H1 (cell line): ENCODE data around the gene C6orf136. TPM values are rescaled to one million over a fixed set of nuclear protein-coding genes. Genes with fewer than 3 reads are reported as not detected.

Source experiments
- CTCF ChIA-PET: fragments of 300-600 bp; sonication (Branson Sonifier 250); formaldehyde crosslinking; loops from one replicate; lab custom pipeline; 2021; ENCODE audit not compliant: partially characterized antibody; lab: Charles Lee
- POLR2A ChIA-PET: fragments of 300-600 bp; sonication (Branson Sonifier 250); formaldehyde crosslinking; loops from one replicate; lab custom pipeline; 2021; ENCODE audit warnings: inconsistent platforms; ENCODE audit not compliant: partially characterized antibody; lab: Charles Lee
- DNase-seq, 2 experiments: peaks; one replicate each; pipeline versions ENCODE4 v3.0.0 to v3.0.0-alpha.2; 2010 to 2022; ENCODE audit warnings: low spot score in 2 of 2, low read depth in 1 of 2, mixed read lengths in 1 of 2
- FAIRE-seq: peaks from 2 replicates; lab custom pipeline; 2011; peaks lifted over from hg19 to GRCh38; lab: Jason Lieb, UNC
- H2AFZ ChIP-seq: 2 replicates; pipeline ENCODE4 v1.8.1; 2012; ENCODE audit warnings: low read length, inconsistent platforms
- H2AK5ac ChIP-seq: 2 replicates; pipeline ENCODE4 v1.6.1; 2013; ENCODE audit warnings: low read depth, low read length
- H2BK120ac ChIP-seq: replicated peaks from 2 replicates; pipeline ENCODE3; 2013; ENCODE audit warnings: low read depth, low read length, inconsistent platforms
- H2BK12ac ChIP-seq: 2 replicates; pipeline ENCODE4 v1.6.1; 2013; ENCODE audit warnings: low read depth, low read length
- H2BK15ac ChIP-seq: 2 replicates; pipeline ENCODE4 v1.6.1; 2013; ENCODE audit warnings: low read length
- H2BK20ac ChIP-seq: 2 replicates; pipeline ENCODE4 v1.6.1; 2013; ENCODE audit warnings: low read length
- H2BK5ac ChIP-seq: 2 replicates; pipeline ENCODE4 v1.6.1; 2013; ENCODE audit warnings: low read depth, low read length
- H3K14ac ChIP-seq: 2 replicates; pipeline ENCODE4 v1.6.1; 2013; ENCODE audit warnings: inconsistent platforms; ENCODE audit not compliant: insufficient read length
- H3K18ac ChIP-seq: 2 replicates; pipeline ENCODE4 v1.6.1; 2013; ENCODE audit warnings: low read length; ENCODE audit errors: extremely low read depth
- H3K23ac ChIP-seq: 2 replicates; pipeline ENCODE4 v1.6.1; 2013; ENCODE audit warnings: inconsistent platforms; ENCODE audit not compliant: insufficient read length
- H3K23me2 ChIP-seq: 2 replicates; pipeline ENCODE4 v1.6.1; 2013; ENCODE audit warnings: low read depth, low read length
- H3K27ac ChIP-seq: 2 replicates; pipeline ENCODE4 v1.6.1; 2011; ENCODE audit warnings: low read depth, low read length, inconsistent platforms
- H3K27me3 ChIP-seq, 4 experiments: replicated peaks in 1 of 4; 1 replicate in 1 of 4; 2 replicates in 3 of 4; pipeline versions ENCODE4 v1.6.1 to v1.8.1; 2011 to 2013; ENCODE audit warnings: low read length in 3 of 4, mild to moderate bottlenecking in 3 of 4, inconsistent platforms in 2 of 4, mixed read lengths in 2 of 4, moderate library complexity in 1 of 4; ENCODE audit not compliant: control insufficient read depth in 3 of 4, insufficient read depth in 3 of 4; ENCODE audit errors: extremely low read depth in 1 of 4
- H3K36me3 ChIP-seq, 4 experiments: 2 replicates each; pipeline versions ENCODE4 v1.6.1 to v1.8.1; 2011 to 2013; ENCODE audit warnings: mild to moderate bottlenecking in 4 of 4, low read length in 3 of 4, moderate library complexity in 2 of 4, control low read depth in 1 of 4, inconsistent platforms in 1 of 4; ENCODE audit not compliant: insufficient read depth in 4 of 4, control insufficient read depth in 2 of 4
- H3K4ac ChIP-seq: replicated peaks from 2 replicates; pipeline ENCODE3; 2013; ENCODE audit warnings: low read length, low read depth, mixed read lengths, inconsistent platforms; ENCODE audit not compliant: insufficient read length
- H3K4me1 ChIP-seq, 4 experiments: replicated peaks in 1 of 4; 1 replicate in 1 of 4; 2 replicates in 3 of 4; pipeline versions ENCODE4 v1.6.1 to v1.8.1; 2011 to 2013; ENCODE audit warnings: low read length in 3 of 4, inconsistent platforms in 2 of 4, mixed read lengths in 1 of 4; ENCODE audit not compliant: insufficient read depth in 4 of 4, control insufficient read depth in 3 of 4
- H3K4me2 ChIP-seq, 2 experiments: 2 replicates each; pipeline versions ENCODE4 v1.6.1 to v1.8.1; 2011 to 2013; ENCODE audit warnings: low read depth in 2 of 2, low read length in 2 of 2, control low read depth in 1 of 2, inconsistent platforms in 1 of 2, mild to moderate bottlenecking in 1 of 2; ENCODE audit not compliant: insufficient read depth in 1 of 2
- H3K4me3 ChIP-seq, 4 experiments: fragments of 200-600, 300-600 bp in 1 of 4; sonication (generic), shearing (Covaris generic), sonication (Bioruptor Twin) in 1 of 4; 2 replicates each; pipeline versions ENCODE4 v1.5.1 to v1.8.1; 2011 to 2016; ENCODE audit warnings: low read length in 4 of 4, low read depth in 3 of 4, control low read depth in 2 of 4, inconsistent platforms in 2 of 4, mild to moderate bottlenecking in 2 of 4, mixed read lengths in 1 of 4, moderate library complexity in 1 of 4; ENCODE audit not compliant: insufficient read depth in 2 of 4; ENCODE audit errors: extremely low read depth in 1 of 4
- H3K56ac ChIP-seq: replicated peaks from 2 replicates; pipeline ENCODE3; 2013; ENCODE audit warnings: low read depth, mild to moderate bottlenecking, mixed read lengths, low read length, inconsistent platforms; ENCODE audit not compliant: insufficient read length
- H3K79me1 ChIP-seq: 2 replicates; pipeline ENCODE4 v1.6.1; 2013; ENCODE audit warnings: low read depth, low read length, control low read depth
- H3K79me2 ChIP-seq, 2 experiments: 2 replicates each; pipeline versions ENCODE4 v1.6.1 to v1.8.1; 2012 to 2013; ENCODE audit warnings: low read length in 2 of 2, mild to moderate bottlenecking in 2 of 2, inconsistent platforms in 1 of 2; ENCODE audit not compliant: insufficient read depth in 2 of 2, control insufficient read depth in 1 of 2
- H3K9ac ChIP-seq, 4 experiments: replicated peaks in 1 of 4; 1 replicate in 1 of 4; 2 replicates in 3 of 4; pipeline versions ENCODE4 v1.6.1 to v1.8.1; 2011 to 2013; ENCODE audit warnings: low read depth in 3 of 4, low read length in 3 of 4, control low read depth in 2 of 4, mild to moderate bottlenecking in 2 of 4, moderate library complexity in 2 of 4, inconsistent platforms in 1 of 4; ENCODE audit errors: extremely low read depth in 1 of 4
- H3K9me3 ChIP-seq, 2 experiments: 2 replicates each; pipeline versions ENCODE4 v1.6.1 to v1.8.1; 2012 to 2013; ENCODE audit warnings: mild to moderate bottlenecking in 2 of 2, moderate library complexity in 2 of 2, control low read depth in 1 of 2, inconsistent platforms in 1 of 2, low read depth in 1 of 2, low read length in 1 of 2, mixed read lengths in 1 of 2; ENCODE audit not compliant: insufficient read depth in 2 of 2
- H4K20me1 ChIP-seq, 2 experiments: replicated peaks in 1 of 2; 2 replicates each; pipeline versions ENCODE3 to v1.8.1; 2011 to 2013; ENCODE audit warnings: inconsistent platforms in 2 of 2, low read length in 2 of 2, mild to moderate bottlenecking in 1 of 2; ENCODE audit not compliant: insufficient read depth in 2 of 2, control insufficient read depth in 1 of 2
- H4K5ac ChIP-seq: 2 replicates; pipeline ENCODE4 v1.6.1; 2013; ENCODE audit warnings: low read length, low read depth, mixed read lengths, inconsistent platforms; ENCODE audit not compliant: insufficient read length
- H4K8ac ChIP-seq: 2 replicates; pipeline ENCODE4 v1.8.0; 2013; ENCODE audit warnings: mild to moderate bottlenecking, moderate library complexity, low read length, inconsistent platforms; ENCODE audit not compliant: insufficient read depth; ENCODE audit errors: extremely low read depth
- H4K91ac ChIP-seq: replicated peaks from 2 replicates; pipeline ENCODE3; 2013; ENCODE audit warnings: low read length, mixed read lengths, inconsistent platforms; ENCODE audit not compliant: insufficient read length
- ATF2 ChIP-seq: IDR thresholded peaks from 2 replicates; pipeline ENCODE4 v1.6.1; 2012; ENCODE audit warnings: low read length, inconsistent platforms
- BRCA1 ChIP-seq: IDR thresholded peaks from 2 replicates; pipeline ENCODE4 v1.6.1; 2012; ENCODE audit warnings: low read depth, low read length, improper control_type of control experiment
- EGR1 ChIP-seq: IDR thresholded peaks from 2 replicates; pipeline ENCODE4 v1.6.1; 2011; ENCODE audit warnings: low read depth, low read length, borderline replicate concordance
- KDM5A ChIP-seq: fragments of 200-600 bp; IDR thresholded peaks from 2 replicates; pipeline ENCODE4 v1.7.1; 2012; ENCODE audit warnings: mild to moderate bottlenecking, low read length, inconsistent platforms, mixed read lengths
- MAX ChIP-seq: IDR thresholded peaks from 2 replicates; pipeline ENCODE4 v1.6.1; 2012; ENCODE audit warnings: inconsistent platforms
- SIN3A ChIP-seq, 2 experiments: IDR thresholded peaks in 1 of 2; conservative IDR thresholded peaks in 1 of 2; 2 replicates each; pipeline ENCODE4 v1.6.1; 2011 to 2012; ENCODE audit warnings: low read length in 2 of 2, improper control_type of control experiment in 1 of 2, low read depth in 1 of 2, mild to moderate bottlenecking in 1 of 2
- SIRT6 ChIP-seq: IDR thresholded peaks from one replicate; pipeline ENCODE4 v1.7.1; 2012; ENCODE audit warnings: low read length, inconsistent platforms
- SRF ChIP-seq: IDR thresholded peaks from 2 replicates; pipeline ENCODE4 v1.6.1; 2011; ENCODE audit warnings: mild to moderate bottlenecking, low read depth, low read length, moderate library complexity
- TCF12 ChIP-seq: IDR thresholded peaks from 2 replicates; pipeline ENCODE4 v1.6.1; 2011; ENCODE audit warnings: low read depth, mild to moderate bottlenecking, low read length
- WGBS, 2 experiments: shearing (Covaris generic) in 1 of 2; methylation state at CpG; one replicate each; pipeline versions ENCODE4 v1.1.6 to v1.1.7; 2013 to 2015; ENCODE audit warnings: low lambda C conversion rate in 2 of 2, mixed read lengths in 2 of 2, inconsistent platforms in 1 of 2, low coverage in 1 of 2, missing lambda C conversion rate in 1 of 2; ENCODE audit not compliant: insufficient replicate concordance in 2 of 2, insufficient coverage in 1 of 2, insufficient read length in 1 of 2; ENCODE audit errors: extremely low coverage in 1 of 2, missing lambda C conversion rate in 1 of 2; 5-methylcytosine and 5-hydroxymethylcytosine counted together
- polyA plus RNA-seq, 7 experiments: library from polyadenylated mRNA; depleted of rRNA in 3 of 7; stranded (reverse) in 5 of 7; unstranded in 2 of 7; fragments of >200 nt in 5 of 7; fragments of 200-250 nt in 2 of 7; gene quantifications; 1 replicate in 5 of 7; 2 replicates in 1 of 7; 4 replicates in 1 of 7; pipeline versions ENCODE4 v1.2.1 to v1.2.3, GENCODE V29; 2011 to 2013; ENCODE audit warnings: missing spikeins in 2 of 7, mixed read lengths in 2 of 7
- total RNA-seq: library from RNA; stranded (reverse); fragmentation: NEBNext Ultra II Directional; extraction: Animal tissue kit (Norgen Biotek cat#: 25700); gene quantifications from 2 replicates; pipeline ENCODE4 v1.2.1, GENCODE V29; 2021

Gene C6orf136
- total and polyA plus RNA-seq, 2 of the 8 experiments (the other 6 are each of a cell fraction or from before 2014, with no cell fraction given) = 20.8 to 23.1 TPM

DNA sequence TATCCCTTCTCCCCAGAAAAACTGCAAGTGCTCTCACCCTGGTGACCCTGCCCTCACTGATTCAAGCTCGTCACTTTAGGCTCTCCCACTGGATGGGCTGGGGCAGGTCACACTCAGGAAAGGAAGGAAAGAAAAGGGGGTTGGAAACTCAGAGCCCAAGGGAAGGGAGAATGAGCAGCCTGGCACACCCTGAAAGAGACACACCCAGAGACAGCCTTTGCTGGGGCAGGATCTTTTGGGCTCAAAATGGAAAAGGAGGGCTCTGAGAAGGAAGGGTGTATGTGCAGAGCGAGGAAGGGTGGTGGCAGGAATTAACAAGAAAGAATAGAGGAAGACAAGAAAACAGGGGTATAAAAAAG lies 37.0 kb downstream of the C6orf136 start:
- Histone ChIP-seq H3K4me2 (peak overlapping the region; percentile 39 to 96; a peak in 3 of 4 replicates), H2BK12ac (no peak overlapping the region), H3K27me3 (no peaks in the 10 kb centered on the region), H3K79me1 (peaks cover 4% of the 10 kb centered on the region; the same call in 1 of the 2 replicates), H3K56ac (no peak overlapping the region), H2BK20ac (no peak overlapping the region), H4K8ac (no peak overlapping the region), H3K27ac (no peak overlapping the region), H3K23me2 (peaks cover 13% of the 10 kb centered on the region), H2AK5ac (no peak overlapping the region), H4K91ac (no peak overlapping the region), H4K5ac (no peak overlapping the region), H3K4me1 (peaks cover 7 to 37% (median 24%) of the 10 kb centered on the region in 4 experiments), H4K20me1 (peaks cover 3 to 8% of the 10 kb centered on the region in 2 experiments), H2BK15ac (no peak overlapping the region; the same call in 1 of the 2 replicates), H2BK5ac (no peak overlapping the region), H3K79me2 (peaks cover 0 to 19% of the 10 kb centered on the region in 2 experiments; a peak in 3 of 4 replicates), H3K9me3 (no peaks in the 10 kb centered on the region), H3K18ac (no peak overlapping the region), H3K14ac (no peak overlapping the region), H3K4ac (no peak overlapping the region), H3K23ac (no peak overlapping the region), H3K36me3 (no peaks in the 10 kb centered on the region; a peak in 1 of 8 replicates), H3K4me3 (peak overlapping the region in 2 of 4 experiments; percentile 5 to 44; a peak in 3 of 8 replicates), H2AFZ (no peak overlapping the region), H3K9ac (no peak overlapping the region), H2BK120ac (no peak overlapping the region)
- 72% methylated on average over 2 of the region's 2 CpGs; no CpG with 5 or more reads in 1 of the 2 experiments for WGBS, 2 experiments
- CTCF ChIA-PET = interaction anchor here (1.2 to 11.0 kb wide), 4 partner anchors 15 to 142 kb away, joined by 3 to 147 read pairs (median 9); no protein-coding TSS in a partner anchor
- POLR2A ChIA-PET = interaction anchor here (0.5 to 18.7 kb wide), 4 partner anchors 36 to 376 kb away, joined by 3 to 388 read pairs (median 3); partner anchors contain the start of genes FLOT1, MDC1 and TUBB
- FAIRE-seq (no peak), DNase-seq (no peak)
- TF ChIP-seq KDM5A (no peak), ATF2 (no peak), EGR1 (no peak), SIRT6 (no peak), MAX (no peak), BRCA1 (no peak), SRF (no peak), SIN3A (conservative IDR thresholded peaks at IDR 0.05 in 1 of 2, IDR thresholded peaks at IDR 0.05 in 1 of 2; ENCODE audit: low read depth in 1 of 2, low read length in 2 of 2) (no peak), TCF12 (no peak)
